Nephron progenitor cell (in vitro differentiated cells): ENCODE data around the gene COL25A1.
A peak's percentile ranks its signal among the peaks of the same experiment; 100 is the strongest.

Experiments used
- DNase-seq: peaks from one replicate; pipeline ENCODE4 v3.0.0; 2021
- H3K27ac Mint-ChIP-seq: 2 replicates; pipeline ENCODE4 v1.8.0; 2021; ENCODE audit warnings: mild to moderate bottlenecking, moderate library complexity, mixed read lengths
- H3K27me3 Mint-ChIP-seq: 2 replicates; pipeline ENCODE4 v1.8.0; 2021; ENCODE audit warnings: mild to moderate bottlenecking, low read depth, mixed read lengths; ENCODE audit not compliant: poor library complexity
- H3K36me3 Mint-ChIP-seq: 2 replicates; pipeline ENCODE4 v1.8.0; 2021; ENCODE audit warnings: low read depth, mixed read lengths
- H3K4me1 Mint-ChIP-seq: 2 replicates; pipeline ENCODE4 v1.8.0; 2021; ENCODE audit warnings: mixed read lengths
- H3K4me3 Mint-ChIP-seq: 2 replicates; pipeline ENCODE4 v1.8.0; 2021; ENCODE audit warnings: mild to moderate bottlenecking, moderate library complexity, mixed read lengths
- H3K9me3 Mint-ChIP-seq: 2 replicates; pipeline ENCODE4 v1.8.0; 2021; ENCODE audit warnings: mild to moderate bottlenecking, moderate library complexity, mixed read lengths
- CTCF ChIP-seq: fragments of 200-600 bp; sonication (generic); IDR thresholded peaks from 2 replicates; pipeline ENCODE4 v1.5.0; 2021; ENCODE audit warnings: antibody characterized with exemption

COL25A1 gene

GRCh38 chr4:108840426-108840975 is 462.0 kb downstream of the COL25A1 start:
- Mint-ChIP-seq H3K4me3 (no peak overlapping the region), H3K27me3 (no peaks in the 10 kb centered on the region), H3K36me3 (no peaks in the 10 kb centered on the region), H3K4me1 (peaks cover 7% of the 10 kb centered on the region), H3K27ac (no peak overlapping the region), H3K9me3 (no peaks in the 10 kb centered on the region)
- DNase-seq: no peak
- no peak for TF ChIP-seq CTCF

GRCh38 chr4:108839333-108839732 is 463.1 kb downstream of the COL25A1 start:
- TF ChIP-seq CTCF: no peak
- Mint-ChIP-seq H3K27ac (no peak overlapping the region), H3K27me3 (peaks cover under 1% of the 10 kb centered on the region), H3K4me3 (no peak overlapping the region), H3K36me3 (no peaks in the 10 kb centered on the region), H3K4me1 (peaks cover 7% of the 10 kb centered on the region), H3K9me3 (no peaks in the 10 kb centered on the region)
- no peak for DNase-seq

GRCh38 chr4:108838451-108838850 is 464.0 kb downstream of the COL25A1 start:
- peaks cover 12% of the 10 kb centered on the region for H3K4me1 Mint-ChIP-seq
- no peak overlapping the region for H3K4me3 Mint-ChIP-seq
- no peaks in the 10 kb centered on the region for H3K36me3 Mint-ChIP-seq
- H3K27me3 Mint-ChIP-seq: peaks cover 3% of the 10 kb centered on the region
- no peak for DNase-seq
- H3K27ac Mint-ChIP-seq: no peak overlapping the region
- H3K9me3 Mint-ChIP-seq: no peaks in the 10 kb centered on the region
- no peak for TF ChIP-seq CTCF

- no peak for DNase-seq
- Mint-ChIP-seq H3K27ac (no peak overlapping the region), H3K4me3 (no peak overlapping the region), H3K36me3 (no peaks in the 10 kb centered on the region), H3K27me3 (peaks cover 3% of the 10 kb centered on the region), H3K9me3 (no peaks in the 10 kb centered on the region), H3K4me1 (peaks cover 27% of the 10 kb centered on the region)
- TF ChIP-seq CTCF: peak; percentile 68
Observed at GRCh38 chr4:108834835-108835384, 467.5 kb downstream of the COL25A1 start.

- Mint-ChIP-seq H3K4me1 (peaks cover 27% of the 10 kb centered on the region), H3K4me3 (no peak overlapping the region), H3K27me3 (peaks cover 3% of the 10 kb centered on the region), H3K9me3 (no peaks in the 10 kb centered on the region), H3K27ac (no peak overlapping the region), H3K36me3 (no peaks in the 10 kb centered on the region)
- no peak for DNase-seq
- TF ChIP-seq CTCF: no peak
Observed at GRCh38 chr4:108834166-108834834, 468.2 kb downstream of the COL25A1 start.

- Mint-ChIP-seq H3K27me3 (peaks cover 3% of the 10 kb centered on the region), H3K9me3 (no peaks in the 10 kb centered on the region), H3K4me1 (peaks cover 27% of the 10 kb centered on the region)
Observed at GRCh38 chr4:108833046-108833445, 469.4 kb downstream of the COL25A1 start.

More at GRCh38 chr4:108833046-108833445, 469.4 kb downstream of the COL25A1 start:
- no peaks in the 10 kb centered on the region for H3K36me3 Mint-ChIP-seq
- H3K4me3 Mint-ChIP-seq: no peak overlapping the region
- H3K27ac Mint-ChIP-seq: no peak overlapping the region
- TF ChIP-seq CTCF: no peak
- DNase-seq: no peak
